HG02970 (cell line): ENCODE data around the gene ICAM5.
"Not testable (repeated sequence)": the region's sequence is repeated elsewhere in the genome, so short reads cannot be mapped to it uniquely, and the experiment has no call there.

Source experiments
- ATAC-seq: cut with Tn5 transposase; IDR thresholded peaks from one replicate; pipeline ENCODE4 v1.9.1; 2021; ENCODE audit warnings: mild to moderate bottlenecking, moderate library complexity, moderate number of reproducible peaks; ENCODE audit not compliant: unreplicated experiment, low FRiP score

The ICAM5 gene, protein sequence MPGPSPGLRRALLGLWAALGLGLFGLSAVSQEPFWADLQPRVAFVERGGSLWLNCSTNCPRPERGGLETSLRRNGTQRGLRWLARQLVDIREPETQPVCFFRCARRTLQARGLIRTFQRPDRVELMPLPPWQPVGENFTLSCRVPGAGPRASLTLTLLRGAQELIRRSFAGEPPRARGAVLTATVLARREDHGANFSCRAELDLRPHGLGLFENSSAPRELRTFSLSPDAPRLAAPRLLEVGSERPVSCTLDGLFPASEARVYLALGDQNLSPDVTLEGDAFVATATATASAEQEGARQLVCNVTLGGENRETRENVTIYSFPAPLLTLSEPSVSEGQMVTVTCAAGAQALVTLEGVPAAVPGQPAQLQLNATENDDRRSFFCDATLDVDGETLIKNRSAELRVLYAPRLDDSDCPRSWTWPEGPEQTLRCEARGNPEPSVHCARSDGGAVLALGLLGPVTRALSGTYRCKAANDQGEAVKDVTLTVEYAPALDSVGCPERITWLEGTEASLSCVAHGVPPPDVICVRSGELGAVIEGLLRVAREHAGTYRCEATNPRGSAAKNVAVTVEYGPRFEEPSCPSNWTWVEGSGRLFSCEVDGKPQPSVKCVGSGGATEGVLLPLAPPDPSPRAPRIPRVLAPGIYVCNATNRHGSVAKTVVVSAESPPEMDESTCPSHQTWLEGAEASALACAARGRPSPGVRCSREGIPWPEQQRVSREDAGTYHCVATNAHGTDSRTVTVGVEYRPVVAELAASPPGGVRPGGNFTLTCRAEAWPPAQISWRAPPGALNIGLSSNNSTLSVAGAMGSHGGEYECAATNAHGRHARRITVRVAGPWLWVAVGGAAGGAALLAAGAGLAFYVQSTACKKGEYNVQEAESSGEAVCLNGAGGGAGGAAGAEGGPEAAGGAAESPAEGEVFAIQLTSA

DNA sequence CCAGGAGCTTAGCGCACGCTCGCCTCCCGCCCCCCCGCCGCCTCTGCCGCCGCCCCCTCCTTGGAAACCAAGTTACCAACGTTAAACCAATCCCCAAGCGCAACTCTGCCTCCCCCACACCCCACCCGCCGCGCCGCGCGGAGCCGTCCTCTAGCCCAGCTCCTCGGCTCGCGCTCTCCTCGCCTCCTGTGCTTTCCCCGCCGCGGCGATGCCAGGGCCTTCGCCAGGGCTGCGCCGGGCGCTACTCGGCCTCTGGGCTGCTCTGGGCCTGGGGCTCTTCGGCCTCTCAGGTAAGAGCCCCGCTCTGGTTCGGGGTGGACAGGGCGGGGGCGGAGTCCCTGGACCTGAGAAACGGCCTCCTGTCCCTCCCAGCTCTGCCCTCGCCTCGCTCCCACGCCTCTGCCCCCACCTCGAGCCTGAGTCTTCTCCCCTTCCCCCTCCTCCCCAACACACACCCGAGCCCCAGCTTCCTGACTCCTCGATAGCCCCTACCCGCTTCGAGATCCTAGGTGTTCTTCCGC, at the start of gene ICAM5:
Gene ICAM5 (plus strand): TSS at position 117 of the 521 bp plus-strand sequence. CDS start 92 bp downstream, at position 209.
- ATAC-seq = no peak

DNA sequence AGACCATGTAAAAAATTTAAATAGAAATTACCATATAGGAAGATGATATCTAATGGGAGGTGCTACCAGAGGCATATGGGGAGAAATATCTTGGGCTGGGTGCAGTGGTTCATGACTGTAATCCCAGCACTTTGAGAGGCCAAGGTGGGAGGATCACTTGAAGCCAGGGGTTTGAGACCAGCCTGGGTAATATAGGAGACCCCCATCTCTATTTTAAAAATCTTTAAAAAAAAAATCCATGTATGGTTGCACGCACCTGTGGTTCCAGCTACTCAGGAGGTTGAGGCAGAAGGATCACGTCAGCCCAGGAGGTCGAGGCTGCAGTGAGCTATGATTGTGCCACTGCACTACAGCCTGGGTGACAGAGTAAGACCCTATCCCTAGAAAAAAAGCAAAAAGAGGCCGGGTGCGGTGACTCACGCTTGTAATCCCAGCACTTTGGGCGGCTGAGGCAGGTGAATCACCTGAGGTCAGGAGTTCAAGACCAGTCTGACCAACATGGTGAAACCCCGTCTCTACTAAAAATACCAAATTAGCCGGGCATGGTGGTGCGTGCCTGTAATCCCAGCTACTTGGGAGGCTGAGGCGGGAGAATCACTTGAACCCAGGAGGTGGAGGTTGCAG, 47.8 kb upstream of the ICAM5 start:
- ATAC-seq = not testable (repeated sequence)

DNA sequence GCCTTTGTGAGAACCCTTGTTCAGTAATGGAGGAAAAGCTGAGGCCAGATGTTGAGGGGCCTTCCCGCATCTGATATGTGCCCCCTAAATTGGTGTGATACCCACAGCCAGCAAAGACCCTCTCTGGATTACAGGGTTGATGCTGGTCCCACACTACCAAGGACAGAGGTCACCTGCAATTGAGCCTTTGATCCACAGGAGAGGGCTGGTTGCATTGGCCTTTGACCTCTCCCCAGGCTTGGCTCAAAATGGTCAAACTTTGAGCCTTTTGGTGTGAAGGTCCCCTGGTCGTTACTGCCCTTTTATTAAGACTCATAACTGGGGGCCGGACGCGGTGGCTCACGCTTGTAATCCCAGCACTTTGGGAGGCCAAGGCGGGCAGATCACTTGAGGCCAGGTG, 46.1 kb upstream of the ICAM5 start:
- ATAC-seq = no peak

DNA sequence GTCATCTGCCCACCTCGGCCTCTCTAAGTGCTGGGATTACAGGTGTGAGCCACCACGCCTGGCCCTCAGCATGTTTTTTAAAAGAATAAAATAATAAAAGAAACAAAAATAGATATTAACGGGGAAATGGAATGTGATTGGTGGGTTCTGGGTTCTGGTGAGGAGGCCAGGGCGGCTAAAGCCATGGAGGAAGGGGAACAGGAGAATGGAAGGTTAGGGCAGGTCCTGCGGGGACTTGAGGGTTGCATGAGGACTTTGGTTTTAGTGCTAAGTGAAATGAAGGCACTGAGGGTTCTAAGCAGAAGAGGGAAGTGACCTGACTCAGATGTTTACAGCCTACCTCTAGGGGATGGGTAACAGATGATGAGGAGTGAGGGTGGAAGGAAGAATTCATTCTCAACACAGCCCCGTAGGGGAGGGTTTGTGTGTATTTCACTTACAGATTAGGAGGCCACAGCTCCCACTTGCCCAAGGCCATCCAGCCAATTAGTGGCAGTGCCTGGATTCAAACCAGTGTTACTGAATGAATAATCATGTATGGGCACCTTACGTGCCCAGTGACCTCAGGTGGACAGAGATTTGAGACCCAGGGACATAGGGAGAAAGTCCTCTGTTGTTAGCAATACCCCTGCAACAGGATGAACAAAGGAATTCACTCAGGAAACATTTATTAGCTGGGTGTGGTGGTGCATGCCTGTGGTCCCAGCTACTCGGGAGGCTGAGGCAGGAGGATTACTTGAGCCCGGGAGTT, 44.4 kb upstream of the ICAM5 start:
- ATAC-seq = no peak

DNA sequence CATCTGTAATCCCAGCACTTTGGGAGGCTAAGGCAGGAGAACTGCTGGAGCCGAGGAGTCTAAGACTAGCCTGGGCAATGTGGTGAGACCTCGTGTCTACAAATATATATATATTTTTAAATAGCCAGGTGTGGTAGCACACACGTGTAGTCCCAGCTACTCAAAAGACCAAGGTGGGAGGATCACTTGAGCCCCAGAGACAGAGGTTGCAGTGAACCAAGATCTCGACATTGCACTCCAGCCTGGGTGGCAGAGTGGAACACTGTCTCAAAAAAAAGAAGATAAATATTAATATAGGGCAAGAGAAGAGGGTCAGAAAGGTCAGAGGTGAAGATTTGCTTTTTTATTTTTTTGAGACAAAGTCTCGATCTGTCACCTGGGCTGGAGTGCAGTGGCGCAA, 43.2 kb upstream of the ICAM5 start:
- no peak for ATAC-seq

DNA sequence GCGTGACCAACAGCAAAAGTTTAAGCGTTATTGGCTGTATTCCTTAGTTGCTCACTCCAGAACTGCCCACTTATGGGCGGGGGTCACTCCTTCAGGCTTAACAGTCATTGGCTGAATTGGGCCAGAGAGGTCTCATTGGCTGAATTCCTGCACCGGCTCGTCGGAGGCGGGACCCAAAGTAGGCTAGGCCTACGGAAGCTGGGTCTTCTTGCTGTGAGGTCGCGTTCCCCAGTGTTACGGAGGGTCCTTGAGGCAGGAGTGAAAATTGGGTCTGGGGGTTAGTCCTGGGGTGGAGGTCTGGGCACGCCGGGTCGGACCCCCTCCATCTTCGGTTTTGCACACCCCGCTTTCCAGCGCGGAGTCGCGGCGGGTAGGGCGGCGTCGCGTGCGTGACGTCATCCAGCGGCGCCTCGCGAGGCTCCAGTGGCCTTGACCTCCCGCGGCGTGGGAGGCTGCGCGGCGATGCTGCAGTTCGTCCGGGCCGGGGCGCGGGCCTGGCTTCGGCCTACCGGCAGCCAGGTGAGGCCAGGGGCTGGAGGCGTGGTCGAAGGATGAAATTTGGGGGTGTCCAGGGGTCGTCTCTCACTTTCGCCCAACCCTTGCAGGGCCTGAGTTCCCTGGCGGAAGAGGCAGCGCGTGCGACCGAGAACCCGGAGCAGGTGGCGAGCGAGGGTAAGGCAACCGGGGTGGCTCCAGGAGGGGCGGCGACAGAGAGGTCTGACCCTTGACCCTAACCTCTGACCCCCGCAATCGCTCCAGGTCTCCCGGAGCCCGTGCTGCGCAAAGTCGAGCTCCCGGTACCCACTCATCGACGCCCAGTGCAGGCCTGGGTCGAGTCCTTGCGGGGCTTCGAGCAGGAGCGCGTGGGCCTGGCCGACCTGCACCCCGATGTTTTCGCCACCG, 37.7 kb upstream of the ICAM5 start, which contains the start of gene MRPL4:
Gene MRPL4 (plus strand): TSS at position 423 of the 903 bp plus-strand sequence. CDS start 40 bp downstream, at position 463.
- ATAC-seq = peak; percentile 86

DNA sequence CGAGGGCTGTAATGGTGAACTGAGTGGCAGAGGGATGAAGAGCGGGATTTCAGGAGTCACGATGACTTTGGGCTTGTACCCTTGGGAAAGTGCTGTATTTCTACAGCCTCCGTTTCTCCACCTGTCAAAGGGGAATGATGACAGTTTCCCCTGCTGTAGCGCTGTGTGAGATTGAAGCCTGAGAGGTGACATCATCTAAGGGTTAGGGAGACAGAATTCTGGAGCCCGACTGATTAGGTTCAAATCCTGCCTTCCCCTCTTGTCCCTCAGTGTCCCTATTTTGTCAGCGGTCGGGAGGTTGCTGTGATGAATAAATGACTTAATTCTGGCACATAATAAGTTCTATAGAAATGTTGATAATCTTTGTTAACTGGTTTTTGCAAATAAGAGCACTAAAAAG, 37.0 kb upstream of the ICAM5 start:
- no peak for ATAC-seq

DNA sequence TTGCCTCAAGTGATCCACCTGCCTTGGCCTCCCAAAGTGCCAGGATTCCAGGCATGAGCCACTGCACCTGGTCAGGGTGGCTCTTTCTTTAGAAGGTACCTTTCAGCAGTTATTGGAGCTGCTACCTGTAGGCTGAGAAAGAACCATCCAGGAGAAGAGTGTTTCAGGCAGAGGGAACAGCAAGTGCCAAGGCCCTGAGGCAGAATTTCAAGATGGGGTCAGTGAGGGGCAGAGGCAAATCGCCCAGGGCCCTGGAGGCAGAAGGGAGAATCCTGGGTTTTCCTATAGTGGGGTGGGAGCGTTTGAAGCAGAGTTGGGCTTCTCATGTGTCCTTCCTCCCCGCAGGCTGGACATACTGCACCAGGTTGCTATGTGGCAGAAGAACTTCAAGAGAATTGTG, 35.5 kb upstream of the ICAM5 start:
- ATAC-seq = no peak

DNA sequence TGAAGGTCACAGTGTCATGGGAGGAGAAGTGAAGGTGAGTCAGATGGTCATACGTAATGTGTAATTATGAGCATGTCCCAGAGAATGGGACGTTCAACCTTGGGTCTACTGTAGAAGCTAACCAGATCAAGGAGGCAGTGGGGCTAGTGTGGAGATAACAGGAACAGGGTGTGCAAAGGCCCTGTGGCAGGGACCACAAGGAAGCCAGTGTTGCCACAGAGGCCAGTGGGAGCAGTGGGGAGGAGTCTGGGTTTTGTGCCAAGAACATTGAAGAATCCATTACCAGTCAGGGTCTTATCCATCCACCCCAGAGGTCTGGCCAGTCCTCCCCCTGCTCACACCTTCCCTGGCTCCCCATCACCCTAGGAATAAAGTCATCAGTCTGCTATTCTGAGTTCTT, 34.4 kb upstream of the ICAM5 start:
- no peak for ATAC-seq

DNA sequence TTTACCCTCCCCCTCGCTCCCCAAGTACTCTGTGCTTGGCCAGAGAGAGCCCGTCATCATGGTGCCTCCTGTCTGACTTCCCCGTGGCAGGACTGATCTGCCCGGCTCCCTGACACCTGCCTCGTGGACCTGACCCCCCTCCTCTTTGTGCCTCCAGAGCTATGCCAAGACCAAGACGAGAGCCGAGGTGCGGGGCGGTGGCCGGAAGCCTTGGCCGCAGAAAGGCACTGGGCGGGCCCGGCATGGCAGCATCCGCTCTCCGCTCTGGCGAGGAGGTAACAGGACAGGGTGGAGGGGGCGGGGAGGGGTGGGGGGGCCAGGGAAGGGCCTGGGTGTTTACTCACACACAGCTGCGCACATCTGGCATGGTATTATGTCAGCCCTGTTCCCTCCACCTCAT, 33.2 kb upstream of the ICAM5 start:
- ATAC-seq = no peak

DNA sequence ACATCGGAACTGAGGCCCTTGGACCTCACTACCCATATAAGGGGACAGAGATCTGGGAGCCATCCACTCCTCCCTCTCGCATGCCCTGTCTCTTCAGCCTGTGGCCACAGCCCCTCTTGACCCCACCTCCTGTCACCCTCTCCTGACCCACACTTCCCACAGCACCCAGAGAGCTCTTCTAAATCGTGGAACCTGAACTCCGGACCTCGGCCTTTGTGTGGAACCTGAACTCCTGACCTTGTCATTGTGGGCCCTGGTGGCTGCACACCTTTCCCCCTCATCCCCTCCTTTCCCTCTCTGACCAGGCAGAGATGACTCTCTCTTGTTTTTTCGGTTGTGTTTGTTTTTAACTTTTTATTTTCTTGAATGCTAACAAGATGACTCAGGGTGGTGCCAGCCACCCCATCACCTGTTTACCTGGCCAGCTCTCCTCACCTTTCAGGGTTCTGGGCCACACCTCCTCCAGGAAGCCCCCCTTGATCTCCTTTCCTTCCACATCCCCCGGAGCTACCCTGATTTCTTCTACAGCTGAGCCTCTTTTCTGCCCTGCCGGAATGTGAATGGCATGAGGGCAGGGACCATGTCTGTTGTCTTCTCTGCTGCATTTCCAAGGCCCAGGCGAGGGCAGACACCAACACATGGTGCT, 32.7 kb upstream of the ICAM5 start:
- ATAC-seq = no peak

DNA sequence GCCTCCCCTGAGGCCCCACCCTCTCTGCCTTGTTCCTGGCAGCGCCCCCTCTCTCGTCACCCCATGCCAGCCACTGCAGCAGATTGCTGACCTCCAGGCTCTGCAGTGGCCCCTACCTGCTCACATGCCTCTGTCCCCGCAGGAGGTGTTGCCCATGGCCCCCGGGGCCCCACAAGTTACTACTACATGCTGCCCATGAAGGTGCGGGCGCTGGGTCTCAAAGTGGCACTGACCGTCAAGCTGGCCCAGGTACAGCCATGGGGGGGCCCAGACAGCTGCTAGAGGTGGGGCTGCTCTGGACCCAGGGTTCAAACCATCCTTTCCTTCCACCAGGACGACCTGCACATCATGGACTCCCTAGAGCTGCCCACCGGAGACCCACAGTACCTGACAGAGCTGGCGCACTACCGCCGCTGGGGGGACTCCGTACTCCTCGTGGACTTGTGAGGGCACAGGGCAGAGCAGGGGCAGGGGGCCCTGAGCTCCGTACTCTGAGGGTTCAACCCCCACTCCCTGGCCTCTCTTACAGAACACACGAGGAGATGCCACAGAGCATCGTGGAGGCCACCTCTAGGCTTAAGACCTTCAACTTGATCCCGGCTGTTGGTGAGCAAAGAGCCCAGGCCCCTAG, 31.6 kb upstream of the ICAM5 start:
- ATAC-seq = no peak

DNA sequence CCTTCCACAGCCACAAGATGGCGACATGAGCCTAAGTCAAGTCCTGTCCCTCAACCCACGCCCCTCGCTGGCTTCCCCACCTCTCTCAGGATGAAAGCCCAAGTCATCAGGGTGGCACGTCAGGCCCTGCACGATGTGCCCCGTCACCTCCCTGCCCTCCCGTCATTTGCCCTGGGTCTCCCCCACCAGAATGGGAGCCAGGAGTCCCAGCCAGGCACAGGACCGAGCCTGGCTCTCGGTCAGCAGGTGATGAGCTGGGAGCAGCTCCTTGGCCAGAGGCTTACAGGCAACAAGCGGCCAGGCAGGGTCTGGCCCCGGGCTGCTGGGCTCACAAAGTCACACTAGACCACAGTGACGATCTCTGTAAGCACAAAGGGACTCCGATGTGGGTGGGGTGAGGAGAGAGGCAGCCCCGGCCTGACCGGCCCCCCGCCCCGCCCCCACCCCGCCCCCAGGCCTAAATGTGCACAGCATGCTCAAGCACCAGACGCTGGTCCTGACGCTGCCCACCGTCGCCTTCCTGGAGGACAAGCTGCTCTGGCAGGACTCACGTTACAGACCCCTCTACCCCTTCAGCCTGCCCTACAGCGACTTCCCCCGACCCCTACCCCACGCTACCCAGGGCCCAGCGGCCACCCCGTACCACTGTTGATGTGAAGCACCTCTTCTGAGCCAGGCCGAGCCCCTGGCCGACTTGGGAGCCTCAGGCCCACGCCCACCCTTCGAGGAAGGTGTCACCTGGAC, 30.4 kb upstream of the ICAM5 start:
- ATAC-seq = no peak

DNA sequence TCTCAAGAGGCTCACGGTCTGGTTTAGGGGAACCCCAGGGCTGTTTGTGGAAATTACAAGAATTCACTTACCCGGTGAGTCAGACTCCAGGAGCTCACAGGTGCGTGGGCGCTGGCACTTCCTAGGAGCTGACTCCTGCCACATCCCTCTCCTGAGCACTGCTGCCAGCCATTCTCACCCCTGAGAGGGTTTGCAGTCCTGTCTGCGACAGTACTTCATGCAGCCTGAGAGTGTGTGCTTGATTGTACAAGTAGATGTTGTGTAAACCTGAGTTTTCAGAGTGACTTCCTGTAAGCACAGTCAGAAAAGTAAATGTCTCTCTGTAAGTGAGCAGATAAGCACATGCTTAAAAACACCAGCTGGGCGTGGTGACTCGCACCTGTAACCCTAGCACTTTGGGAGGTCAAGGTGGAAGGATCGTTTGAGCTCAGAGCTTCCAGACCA, 29.6 kb upstream of the ICAM5 start:
- no peak for ATAC-seq

DNA sequence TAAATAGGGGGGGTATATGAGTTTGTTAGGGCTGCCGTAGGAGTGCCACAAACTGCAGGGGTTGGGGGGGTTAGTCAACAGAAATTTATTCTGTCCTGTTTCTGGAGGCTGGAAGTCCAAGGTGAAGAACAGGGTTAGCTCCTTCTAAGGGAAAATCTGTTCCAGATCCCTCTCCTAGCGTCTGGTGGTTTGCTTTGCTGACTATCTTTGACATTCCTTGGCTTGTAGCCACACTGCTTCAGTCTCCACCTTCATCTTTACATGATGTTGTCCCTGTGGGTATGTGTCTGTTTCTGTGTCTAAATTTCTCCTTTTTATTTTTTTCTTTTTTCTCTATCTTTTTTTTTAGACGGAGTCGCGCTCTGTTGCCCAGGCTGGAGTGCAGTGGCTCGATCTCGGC, 27.0 kb upstream of the ICAM5 start:
- no peak for ATAC-seq

DNA sequence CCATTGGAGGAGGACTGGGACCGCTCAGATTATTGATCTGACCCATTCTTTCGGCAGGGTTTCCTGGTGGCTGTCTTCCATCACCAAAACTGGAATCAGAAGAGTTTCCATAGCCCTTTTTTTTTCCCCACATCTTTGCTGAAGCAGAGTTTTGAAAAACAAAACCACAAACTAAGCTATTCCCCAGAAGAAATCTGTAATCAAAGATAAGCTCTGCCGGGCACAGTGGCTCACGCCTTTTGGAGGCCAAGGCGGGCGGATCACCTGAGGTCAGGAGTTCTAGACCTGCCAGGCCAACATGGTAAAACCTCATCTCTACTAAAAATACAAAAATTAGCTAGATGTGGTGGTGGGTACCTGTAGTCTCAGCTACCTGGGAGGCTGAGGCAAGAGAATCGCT, 23.0 kb upstream of the ICAM5 start:
- ATAC-seq = no peak

DNA sequence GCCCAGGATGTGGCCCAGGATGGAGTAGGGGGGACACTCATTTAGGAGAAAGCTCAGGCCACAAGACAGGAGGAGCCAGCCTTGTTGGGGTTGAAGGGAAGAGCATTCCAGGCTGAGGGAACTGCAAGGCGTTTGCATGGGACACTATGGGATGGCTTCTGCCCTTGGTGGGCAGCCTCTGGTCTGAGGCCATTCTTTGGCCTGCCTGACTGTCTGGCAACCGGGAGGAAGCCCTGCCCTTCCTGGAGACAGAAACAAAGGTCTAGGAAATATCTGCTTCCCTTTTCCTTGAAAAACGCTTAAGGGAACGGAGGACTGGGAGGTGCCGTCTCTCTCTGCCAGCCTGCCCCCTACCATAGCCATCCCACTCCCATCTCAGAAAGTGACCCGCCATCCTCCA, 21.7 kb upstream of the ICAM5 start:
- no peak for ATAC-seq
